Panc1 (cell line): ENCODE results near the gene GJA4. TPM values are rescaled to one million over a fixed set of nuclear protein-coding genes. Genes with fewer than 3 reads are reported as not detected.
"Not testable (repeated sequence)": the region's sequence is repeated elsewhere in the genome, so short reads cannot be mapped to it uniquely, and the experiment has no call there.

Experiments used
- ATAC-seq: fragments of 200-7000 bp; cut with Tn5 transposase; 2 replicates; pipeline ENCODE4 v1.9.1; 2020; ENCODE audit warnings: mild to moderate bottlenecking, moderate library complexity
- BruUV-seq: library from RNA; stranded (reverse); fragments of 400-500 nt; replicated peaks from 2 replicates; lab custom pipeline; 2021; lab: Mats Ljungman, UMichigan
- CTCF ChIA-PET: fragments of 300-600 bp; sonication (Branson Sonifier 250); formaldehyde crosslinking; loops from one replicate; lab custom pipeline; 2022; ENCODE audit warnings: antibody characterized with exemption; lab: Charles Lee
- POLR2A ChIA-PET: fragments of 300-600 bp; sonication (Branson Sonifier 250); formaldehyde crosslinking; loops from one replicate; lab custom pipeline; 2022; ENCODE audit warnings: antibody characterized with exemption; lab: Charles Lee
- DNase-seq: peaks from one replicate; pipeline ENCODE4 v3.0.0-alpha.2; 2010; ENCODE audit warnings: low read depth, low spot score
- H3K27ac ChIP-seq: 2 replicates; pipeline ENCODE4 v1.5.1; 2011; ENCODE audit warnings: mild to moderate bottlenecking, low read length, inconsistent platforms
- H3K27me3 ChIP-seq: fragments of 200-500 bp; sonication (Bioruptor generic); 2 replicates; pipeline ENCODE4 v1.6.0; 2014; ENCODE audit warnings: low read length, inconsistent platforms; ENCODE audit not compliant: control insufficient read depth, insufficient read depth
- H3K36me3 ChIP-seq: fragments of 200-500 bp; sonication (Bioruptor generic); 2 replicates; pipeline ENCODE4 v1.5.1; 2014; ENCODE audit warnings: inconsistent platforms, mild to moderate bottlenecking, low read length, moderate library complexity; ENCODE audit not compliant: control insufficient read depth, insufficient read depth
- H3K4me1 ChIP-seq: 2 replicates; pipeline ENCODE4 v1.5.1; 2011; ENCODE audit warnings: inconsistent platforms, mild to moderate bottlenecking, low read length, moderate library complexity; ENCODE audit not compliant: control insufficient read depth, insufficient read depth
- H3K4me3 ChIP-seq, 2 experiments: 2 replicates each; pipeline ENCODE4 v1.5.1; 2011 to 2012; ENCODE audit warnings: low read depth in 2 of 2, low read length in 2 of 2, mild to moderate bottlenecking in 2 of 2, inconsistent platforms in 1 of 2, moderate library complexity in 1 of 2
- H3K9me3 ChIP-seq: fragments of 200-500 bp; sonication (Bioruptor generic); 2 replicates; pipeline ENCODE4 v1.5.1; 2014; ENCODE audit warnings: low read depth, mild to moderate bottlenecking, inconsistent platforms, low read length, moderate library complexity; ENCODE audit not compliant: control insufficient read depth, insufficient read depth
- POLR2AphosphoS5 ChIP-seq: IDR thresholded peaks from 2 replicates; pipeline ENCODE4 v1.6.1; 2012; ENCODE audit warnings: mild to moderate bottlenecking, low read depth, low read length, moderate library complexity
- SIN3A ChIP-seq: IDR thresholded peaks from 2 replicates; pipeline ENCODE4 v1.6.1; 2012; ENCODE audit warnings: low read depth, mild to moderate bottlenecking, low read length, moderate library complexity, borderline replicate concordance; ENCODE audit not compliant: insufficient read depth
- TCF7L2 ChIP-seq: IDR thresholded peaks from 2 replicates; pipeline ENCODE4 v1.6.1; 2011; ENCODE audit warnings: mild to moderate bottlenecking, low read depth, low read length, inconsistent platforms
- in situ Hi-C: cut with HindIII; loops from 2 replicates; pipeline ENCODE4 v1.10.0; 2016; ENCODE audit warnings: low sequenced_read_pairs, low pct_unique_long_range_greater_than_20kb
- intact Hi-C: fragments of 100-400 bp; cut with micrococcal nuclease; formaldehyde crosslinking; loops from one replicate; pipeline ENCODE4 v1.10.0; 2022; ENCODE audit not compliant: unreplicated experiment
- total RNA-seq: library from RNA; stranded (reverse); gene quantifications from one replicate; pipeline ENCODE4 v1.2.1, GENCODE V29; 2021; ENCODE audit not compliant: unreplicated experiment
- TF ChIP-seq, protein P1 (sequence below): fragments of 450-650 bp; IDR thresholded peaks from 2 replicates; pipeline ENCODE4 v1.5.1; 2017; ENCODE audit warnings: mild to moderate bottlenecking
- TF ChIP-seq, protein P2 (sequence below), 2 experiments: IDR thresholded peaks; 2 replicates each; pipeline ENCODE4 v1.6.1; 2011 to 2012; ENCODE audit warnings: low read depth in 2 of 2, control low read depth in 1 of 2, low read length in 1 of 2, mild to moderate bottlenecking in 1 of 2, moderate library complexity in 1 of 2; ENCODE audit not compliant: insufficient read depth in 1 of 2

Gene GJA4
- total RNA-seq, 1 experiment from 2014 or later: not detected

DNA sequence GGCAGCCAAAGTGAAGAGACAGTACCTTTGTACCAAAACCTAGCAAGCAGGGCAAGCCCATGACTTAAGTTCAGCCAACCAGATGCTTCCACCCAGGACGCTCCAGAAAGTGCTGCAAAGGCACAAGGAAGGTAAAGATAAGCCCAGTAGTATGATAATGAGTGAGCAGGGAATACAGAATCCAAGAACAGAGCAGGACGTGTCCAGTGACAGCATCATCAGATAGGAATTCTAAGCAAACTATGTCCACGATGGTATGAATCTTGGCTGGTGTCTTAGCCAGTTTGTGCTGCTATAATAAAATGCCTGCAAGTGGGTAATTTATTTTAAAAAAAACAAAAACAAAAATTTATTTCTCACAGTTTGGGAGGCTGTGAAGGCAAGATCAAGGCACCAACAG, 13.6 kb downstream of the GJA4 start:
- no peak for DNase-seq
- no TSS peak for BruUV-seq
- no peaks in the 10 kb centered on the region for H3K27me3 ChIP-seq

DNA sequence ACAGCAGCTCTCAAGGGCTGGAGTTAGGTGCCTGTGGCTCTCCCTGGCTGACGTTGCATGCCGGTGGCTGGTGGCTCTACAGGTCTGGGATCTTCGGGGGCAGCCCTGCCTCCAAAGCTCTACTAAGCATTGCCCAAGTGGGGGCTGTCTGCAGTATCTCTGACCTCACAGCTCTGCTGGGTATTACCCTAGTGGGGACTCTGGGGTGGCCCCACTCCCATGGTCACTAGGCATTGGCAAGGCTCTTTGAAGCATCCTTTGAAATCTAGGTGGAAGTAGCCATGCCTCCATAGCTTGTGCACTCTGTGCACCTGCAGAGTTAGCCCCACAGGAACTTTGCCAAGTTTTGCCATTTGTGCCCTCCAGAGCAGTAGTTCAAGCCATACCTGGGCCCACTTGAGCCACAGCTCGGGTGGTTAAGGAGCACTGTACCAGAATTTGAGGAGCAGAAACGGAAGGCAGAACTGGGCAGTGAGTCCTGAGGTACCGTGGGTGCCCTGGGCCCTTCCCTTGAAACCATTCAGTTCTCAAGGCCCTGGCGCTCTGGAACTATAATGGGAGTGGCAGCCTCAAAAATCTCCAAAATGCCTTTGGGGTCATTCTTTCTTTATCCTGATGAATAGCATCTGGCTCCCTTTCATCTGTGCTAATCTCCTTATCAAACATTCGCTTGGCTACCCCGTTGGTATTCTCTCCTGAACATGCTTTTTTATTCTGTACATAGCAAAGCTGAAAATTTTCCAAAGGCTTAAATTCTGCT, 15.4 kb downstream of the GJA4 start:
- DNase-seq (no peak), ATAC-seq (no peak)
- BruUV-seq: no TSS peak
- H3K27me3 ChIP-seq: no peaks in the 10 kb centered on the region
- CTCF ChIA-PET: no interaction called here
- no peaks in the 10 kb centered on the region for H3K4me1 ChIP-seq
- intact Hi-C loops: loop anchor here (10.0 kb wide), 1 partner anchor 1967 kb away; no protein-coding TSS in a partner anchor
- H3K9me3 ChIP-seq: no peaks in the 10 kb centered on the region
- in situ Hi-C loops: no loop called here
- no peaks in the 10 kb centered on the region for H3K36me3 ChIP-seq
- no peak overlapping the region for H3K27ac ChIP-seq
- no peak for TF ChIP-seq SIN3A
- TF ChIP-seq TCF7L2: no peak
- no peak for TF ChIP-seq POLR2AphosphoS5
- TF ChIP-seq, protein P1, sequence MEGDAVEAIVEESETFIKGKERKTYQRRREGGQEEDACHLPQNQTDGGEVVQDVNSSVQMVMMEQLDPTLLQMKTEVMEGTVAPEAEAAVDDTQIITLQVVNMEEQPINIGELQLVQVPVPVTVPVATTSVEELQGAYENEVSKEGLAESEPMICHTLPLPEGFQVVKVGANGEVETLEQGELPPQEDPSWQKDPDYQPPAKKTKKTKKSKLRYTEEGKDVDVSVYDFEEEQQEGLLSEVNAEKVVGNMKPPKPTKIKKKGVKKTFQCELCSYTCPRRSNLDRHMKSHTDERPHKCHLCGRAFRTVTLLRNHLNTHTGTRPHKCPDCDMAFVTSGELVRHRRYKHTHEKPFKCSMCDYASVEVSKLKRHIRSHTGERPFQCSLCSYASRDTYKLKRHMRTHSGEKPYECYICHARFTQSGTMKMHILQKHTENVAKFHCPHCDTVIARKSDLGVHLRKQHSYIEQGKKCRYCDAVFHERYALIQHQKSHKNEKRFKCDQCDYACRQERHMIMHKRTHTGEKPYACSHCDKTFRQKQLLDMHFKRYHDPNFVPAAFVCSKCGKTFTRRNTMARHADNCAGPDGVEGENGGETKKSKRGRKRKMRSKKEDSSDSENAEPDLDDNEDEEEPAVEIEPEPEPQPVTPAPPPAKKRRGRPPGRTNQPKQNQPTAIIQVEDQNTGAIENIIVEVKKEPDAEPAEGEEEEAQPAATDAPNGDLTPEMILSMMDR: no peak
- TF ChIP-seq, protein P2, sequence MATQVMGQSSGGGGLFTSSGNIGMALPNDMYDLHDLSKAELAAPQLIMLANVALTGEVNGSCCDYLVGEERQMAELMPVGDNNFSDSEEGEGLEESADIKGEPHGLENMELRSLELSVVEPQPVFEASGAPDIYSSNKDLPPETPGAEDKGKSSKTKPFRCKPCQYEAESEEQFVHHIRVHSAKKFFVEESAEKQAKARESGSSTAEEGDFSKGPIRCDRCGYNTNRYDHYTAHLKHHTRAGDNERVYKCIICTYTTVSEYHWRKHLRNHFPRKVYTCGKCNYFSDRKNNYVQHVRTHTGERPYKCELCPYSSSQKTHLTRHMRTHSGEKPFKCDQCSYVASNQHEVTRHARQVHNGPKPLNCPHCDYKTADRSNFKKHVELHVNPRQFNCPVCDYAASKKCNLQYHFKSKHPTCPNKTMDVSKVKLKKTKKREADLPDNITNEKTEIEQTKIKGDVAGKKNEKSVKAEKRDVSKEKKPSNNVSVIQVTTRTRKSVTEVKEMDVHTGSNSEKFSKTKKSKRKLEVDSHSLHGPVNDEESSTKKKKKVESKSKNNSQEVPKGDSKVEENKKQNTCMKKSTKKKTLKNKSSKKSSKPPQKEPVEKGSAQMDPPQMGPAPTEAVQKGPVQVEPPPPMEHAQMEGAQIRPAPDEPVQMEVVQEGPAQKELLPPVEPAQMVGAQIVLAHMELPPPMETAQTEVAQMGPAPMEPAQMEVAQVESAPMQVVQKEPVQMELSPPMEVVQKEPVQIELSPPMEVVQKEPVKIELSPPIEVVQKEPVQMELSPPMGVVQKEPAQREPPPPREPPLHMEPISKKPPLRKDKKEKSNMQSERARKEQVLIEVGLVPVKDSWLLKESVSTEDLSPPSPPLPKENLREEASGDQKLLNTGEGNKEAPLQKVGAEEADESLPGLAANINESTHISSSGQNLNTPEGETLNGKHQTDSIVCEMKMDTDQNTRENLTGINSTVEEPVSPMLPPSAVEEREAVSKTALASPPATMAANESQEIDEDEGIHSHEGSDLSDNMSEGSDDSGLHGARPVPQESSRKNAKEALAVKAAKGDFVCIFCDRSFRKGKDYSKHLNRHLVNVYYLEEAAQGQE (IDR thresholded peaks at IDR 0.05; ENCODE audit: insufficient read depth in 1 of 2, low read depth in 2 of 2, low read length in 1 of 2): no peak
- H3K4me3 ChIP-seq: no peak overlapping the region
- POLR2A ChIA-PET: no interaction called here

More for the DNA sequence above, 13.6 kb downstream of the GJA4 start:
- ChIA-PET CTCF (no interaction called here), POLR2A (no interaction called here)
- no peaks in the 10 kb centered on the region for H3K4me1 ChIP-seq
- intact Hi-C loops: loop anchor here (10.0 kb wide), 1 partner anchor 1968 kb away; no protein-coding TSS in a partner anchor
- no peak for ATAC-seq
- in situ Hi-C loops: no loop called here
- no peaks in the 10 kb centered on the region for H3K9me3 ChIP-seq
- H3K36me3 ChIP-seq: no peaks in the 10 kb centered on the region
- TF ChIP-seq, protein P2 (IDR thresholded peaks at IDR 0.05; ENCODE audit: insufficient read depth in 1 of 2, low read depth in 2 of 2, low read length in 1 of 2): no peak
- no peak for TF ChIP-seq SIN3A
- no peak for TF ChIP-seq POLR2AphosphoS5
- TF ChIP-seq, protein P1: no peak
- no peak for TF ChIP-seq TCF7L2
- H3K4me3 ChIP-seq: no peak overlapping the region
- H3K27ac ChIP-seq: no peak overlapping the region

DNA sequence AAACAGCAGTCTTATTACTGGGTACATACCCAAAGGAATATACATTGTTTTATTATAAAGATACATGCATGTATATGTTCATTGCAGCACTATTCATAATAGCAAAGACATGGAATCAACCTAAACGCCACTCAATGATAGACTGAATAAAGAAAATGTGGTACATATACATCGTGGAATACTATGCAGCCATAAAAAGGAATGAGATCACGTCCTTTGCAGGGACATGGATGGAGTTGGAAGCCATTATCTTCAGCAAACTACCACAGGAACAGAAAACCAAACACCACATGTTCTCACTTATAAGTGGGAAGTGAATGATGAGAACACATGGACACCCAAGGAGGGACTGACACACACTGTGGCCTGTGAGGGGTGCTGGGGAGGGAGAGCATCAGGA, 18.0 kb downstream of the GJA4 start:
- intact Hi-C loops, H3K9me3 ChIP-seq, ATAC-seq, DNase-seq, H3K4me3 ChIP-seq, in situ Hi-C loops, POLR2A ChIA-PET, H3K27me3 ChIP-seq, H3K27ac ChIP-seq, H3K4me1 ChIP-seq, CTCF ChIA-PET, BruUV-seq, H3K36me3 ChIP-seq: not testable (repeated sequence)
